ENCODE data around the gene CNGA2. TPM values are rescaled to one million over a fixed set of nuclear protein-coding genes. Genes with fewer than 3 reads are reported as not detected.

The CNGA2 gene
- total RNA-seq (2021; ENCODE audit: unreplicated experiment) (not detected), Bru-seq, nascent RNA (not detected), BruChase-seq, experiment 1, labeled RNA remaining after a 6-hour chase (not detected), BruChase-seq, experiment 2, labeled RNA remaining after a 2-hour chase (not detected)
- not detected in 2 replicates for polyA plus RNA-seq (2012)
- long read RNA-seq = 0 reads

- intact Hi-C loops (cut with micrococcal nuclease) = no loop called here
- no peak for DNase-seq (ENCODE audit: low read depth, low spot score)
- no TSS peak for BruUV-seq (replicated peaks)
- no peaks in the 10 kb centered on the region for H3K9me2 ChIP-seq (ENCODE audit: insufficient read depth)
- H3K9ac ChIP-seq (ENCODE audit: low read length) = no peak within 1 kb of the TSS
- H3K9me3 ChIP-seq (ENCODE audit: control insufficient read depth in 1 of 2, insufficient read depth in 1 of 2, low read depth in 1 of 2, low read length in 2 of 2) = no peaks in the 10 kb centered on the region
- ChIA-PET CTCF (no interaction called here), RAD21 (ENCODE audit: low non-redundant PET in 1 of 2, low total read pairs in 2 of 2, uncharacterized antibody in 2 of 2, unreplicated experiment in 2 of 2) (no interaction called here), POLR2A (no interaction called here)
- no peak for ATAC-seq
- H3K79me2 ChIP-seq (ENCODE audit: insufficient read depth, low read length) = no peaks in the 10 kb centered on the region
- H3K27me3 ChIP-seq (ENCODE audit: insufficient read depth, low read length) = 0 out of 2 replicates have a peak, but pooled peaks cover 14% of the 10 kb centered on the region
- H3K36me3 ChIP-seq (ENCODE audit: control insufficient read depth in 1 of 2, insufficient read depth in 2 of 2, low read length in 2 of 2) = no peaks in the 10 kb centered on the region
- no peak within 1 kb of the TSS for H3K4me3 ChIP-seq (replicated peaks in 1 of 2; ENCODE audit: low read depth in 1 of 2, low read length in 2 of 2)
- H3K4me1 ChIP-seq (ENCODE audit: control insufficient read depth in 1 of 2, insufficient read depth in 2 of 2, low read length in 2 of 2) = no peaks in the 10 kb centered on the region
- no peak within 1 kb of the TSS for H3K27ac ChIP-seq (ENCODE audit: low read depth, low read length)
- H4K20me1 ChIP-seq (ENCODE audit: insufficient read depth) = no peaks in the 10 kb centered on the region
- no peak within 1 kb of the TSS for H2AFZ ChIP-seq (ENCODE audit: low read depth, low read length, poor library complexity, severe bottlenecking)
- no peak for TF ChIP-seq FOSL1 (IDR thresholded peaks at IDR 0.05; ENCODE audit: low read depth)
- no peak for TF ChIP-seq SIN3A (IDR thresholded peaks at IDR 0.05; ENCODE audit: low read depth)
- TF ChIP-seq, protein P1, sequence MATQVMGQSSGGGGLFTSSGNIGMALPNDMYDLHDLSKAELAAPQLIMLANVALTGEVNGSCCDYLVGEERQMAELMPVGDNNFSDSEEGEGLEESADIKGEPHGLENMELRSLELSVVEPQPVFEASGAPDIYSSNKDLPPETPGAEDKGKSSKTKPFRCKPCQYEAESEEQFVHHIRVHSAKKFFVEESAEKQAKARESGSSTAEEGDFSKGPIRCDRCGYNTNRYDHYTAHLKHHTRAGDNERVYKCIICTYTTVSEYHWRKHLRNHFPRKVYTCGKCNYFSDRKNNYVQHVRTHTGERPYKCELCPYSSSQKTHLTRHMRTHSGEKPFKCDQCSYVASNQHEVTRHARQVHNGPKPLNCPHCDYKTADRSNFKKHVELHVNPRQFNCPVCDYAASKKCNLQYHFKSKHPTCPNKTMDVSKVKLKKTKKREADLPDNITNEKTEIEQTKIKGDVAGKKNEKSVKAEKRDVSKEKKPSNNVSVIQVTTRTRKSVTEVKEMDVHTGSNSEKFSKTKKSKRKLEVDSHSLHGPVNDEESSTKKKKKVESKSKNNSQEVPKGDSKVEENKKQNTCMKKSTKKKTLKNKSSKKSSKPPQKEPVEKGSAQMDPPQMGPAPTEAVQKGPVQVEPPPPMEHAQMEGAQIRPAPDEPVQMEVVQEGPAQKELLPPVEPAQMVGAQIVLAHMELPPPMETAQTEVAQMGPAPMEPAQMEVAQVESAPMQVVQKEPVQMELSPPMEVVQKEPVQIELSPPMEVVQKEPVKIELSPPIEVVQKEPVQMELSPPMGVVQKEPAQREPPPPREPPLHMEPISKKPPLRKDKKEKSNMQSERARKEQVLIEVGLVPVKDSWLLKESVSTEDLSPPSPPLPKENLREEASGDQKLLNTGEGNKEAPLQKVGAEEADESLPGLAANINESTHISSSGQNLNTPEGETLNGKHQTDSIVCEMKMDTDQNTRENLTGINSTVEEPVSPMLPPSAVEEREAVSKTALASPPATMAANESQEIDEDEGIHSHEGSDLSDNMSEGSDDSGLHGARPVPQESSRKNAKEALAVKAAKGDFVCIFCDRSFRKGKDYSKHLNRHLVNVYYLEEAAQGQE (IDR thresholded peaks at IDR 0.05; ENCODE audit: low read depth) = no peak
- TF ChIP-seq CEBPB (IDR thresholded peaks at IDR 0.05; ENCODE audit: low read depth) = no peak
- H3K4me2 ChIP-seq (ENCODE audit: low read length) = no peak within 1 kb of the TSS
Observed at GRCh38 chrX:151734446-151734845, at the start of gene CNGA2. CNGA2 (plus strand) TSS chrX:151734746; CDS start chrX:151738484, 3,738 bp downstream.

GRCh38 chrX:151687635-151688034 is 46.9 kb upstream of the CNGA2 start:
- ChIA-PET POLR2A (no interaction called here), RAD21 (ENCODE audit: low non-redundant PET in 1 of 2, low total read pairs in 2 of 2, uncharacterized antibody in 2 of 2, unreplicated experiment in 2 of 2) (no interaction called here), CTCF (no interaction called here)
- Histone ChIP-seq H4K20me1 (ENCODE audit: insufficient read depth) (no peaks in the 10 kb centered on the region), H3K79me2 (ENCODE audit: insufficient read depth, low read length) (no peaks in the 10 kb centered on the region), H2AFZ (ENCODE audit: low read depth, low read length, poor library complexity, severe bottlenecking) (no peak overlapping the region), H3K36me3 (ENCODE audit: control insufficient read depth in 1 of 2, insufficient read depth in 2 of 2, low read length in 2 of 2) (no peaks in the 10 kb centered on the region), H3K27me3 (ENCODE audit: insufficient read depth, low read length) (0 out of 2 replicates have a peak, but pooled peaks cover 5% of the 10 kb centered on the region), H3K9me3 (ENCODE audit: control insufficient read depth in 1 of 2, insufficient read depth in 1 of 2, low read depth in 1 of 2, low read length in 2 of 2) (no peaks in the 10 kb centered on the region), H3K9ac (ENCODE audit: low read length) (no peak overlapping the region), H3K4me1 (ENCODE audit: control insufficient read depth in 1 of 2, insufficient read depth in 2 of 2, low read length in 2 of 2) (no peaks in the 10 kb centered on the region), H3K27ac (ENCODE audit: low read depth, low read length) (no peak overlapping the region), H3K4me3 (replicated peaks in 1 of 2; ENCODE audit: low read depth in 1 of 2, low read length in 2 of 2) (no peak overlapping the region), H3K4me2 (ENCODE audit: low read length) (no peak overlapping the region), H3K9me2 (ENCODE audit: insufficient read depth) (no peaks in the 10 kb centered on the region)
- intact Hi-C loops (cut with micrococcal nuclease) = no loop called here
- ATAC-seq (no peak), DNase-seq (ENCODE audit: low read depth, low spot score) (no peak)
- BruUV-seq (replicated peaks) = no TSS peak
- TF ChIP-seq CEBPB (IDR thresholded peaks at IDR 0.05; ENCODE audit: low read depth) (no peak), ATF3 (IDR thresholded peaks at IDR 0.05) (no peak), YY1 (IDR thresholded peaks at IDR 0.05; ENCODE audit: extremely low read depth, insufficient replicate concordance, low read depth, low read length) (no peak), MAX (IDR thresholded peaks at IDR 0.05) (no peak)
